ENCODE data around the gene CDH4.

GRCh38 chr20:61889659-61890058 is 637.6 kb downstream of the CDH4 start:
- TF ChIP-seq CTCF (IDR thresholded peaks at IDR 0.05), result no peak
- TF ChIP-seq EP300 (IDR thresholded peaks at IDR 0.05), result no peak
- TF ChIP-seq POLR2AphosphoS5 (IDR thresholded peaks at IDR 0.05), result no peak
